Epithelial cell of esophagus (primary cell): ENCODE measurements around the gene C18orf63.

Source experiments
- DNase-seq: peaks from one replicate; pipeline ENCODE4 v3.0.0; 2010; ENCODE audit warnings: low read depth
- H3K4me3 ChIP-seq: 2 replicates; pipeline ENCODE4 v1.5.1; 2011; ENCODE audit warnings: mild to moderate bottlenecking, low read length, control low read depth
- CTCF ChIP-seq: IDR thresholded peaks from 2 replicates; pipeline ENCODE4 v1.5.1; 2011; ENCODE audit warnings: low read depth, mild to moderate bottlenecking, low read length, control low read depth, inconsistent platforms; ENCODE audit not compliant: insufficient read depth; ENCODE audit errors: missing control alignments

C18orf63 gene

GRCh38 chr18:74380916-74381315, 65.3 kb downstream of the C18orf63 start:
- no peak for DNase-seq
- H3K4me3 ChIP-seq = no peak overlapping the region
- no peak for TF ChIP-seq CTCF

GRCh38 chr18:74381621-74382295, 66.1 kb downstream of the C18orf63 start:
- DNase-seq = no peak
- H3K4me3 ChIP-seq = no peak overlapping the region
- TF ChIP-seq CTCF = no peak

DNA sequence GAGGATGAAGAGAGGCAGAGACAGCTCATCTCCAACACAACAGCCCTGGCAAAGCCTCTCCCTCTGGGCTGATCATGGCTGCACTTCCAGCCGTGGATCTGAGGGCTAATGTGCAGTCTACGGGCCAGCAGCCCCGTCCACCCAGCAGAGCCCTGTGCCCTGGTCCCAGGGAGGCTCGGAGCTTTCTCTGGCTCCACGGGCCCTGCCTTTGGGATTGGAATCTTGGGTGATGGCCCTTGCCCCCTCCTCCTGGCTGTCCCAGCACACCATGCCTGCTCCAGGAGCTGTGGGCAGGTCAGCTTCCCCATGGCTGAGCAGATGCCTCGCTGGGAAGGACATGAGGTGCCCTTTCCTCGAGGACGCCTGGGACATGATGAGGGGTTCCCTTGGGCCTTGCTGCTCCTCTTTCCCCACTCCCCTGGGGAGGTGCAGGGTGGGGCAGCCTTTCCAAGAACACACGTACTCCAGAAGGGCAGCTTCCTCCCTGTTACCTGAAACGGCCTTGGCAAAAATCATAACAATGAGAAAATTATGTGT, 66.9 kb downstream of the C18orf63 start:
- no peak for DNase-seq
- H3K4me3 ChIP-seq = no peak overlapping the region
- TF ChIP-seq CTCF = no peak

GRCh38 chr18:74387383-74387782, 71.7 kb downstream of the C18orf63 start:
- H3K4me3 ChIP-seq = no peak overlapping the region
- DNase-seq = no peak
- TF ChIP-seq CTCF = no peak

- TF ChIP-seq CTCF = no peak
- peak; percentile 19 for DNase-seq
These were observed 72.6 kb downstream of the C18orf63 start for GRCh38 chr18:74388227-74388626.

GRCh38 chr18:74389171-74389927, 73.7 kb downstream of the C18orf63 start:
- no peak overlapping the region for H3K4me3 ChIP-seq
- DNase-seq = no peak
- no peak for TF ChIP-seq CTCF

More at GRCh38 chr18:74388227-74388626, 72.6 kb downstream of the C18orf63 start:
- no peak overlapping the region for H3K4me3 ChIP-seq

GRCh38 chr18:74389991-74390390, 74.4 kb downstream of the C18orf63 start:
- no peak for TF ChIP-seq CTCF
- DNase-seq = no peak
- no peak overlapping the region for H3K4me3 ChIP-seq
